Ishikawa (cell line): ENCODE measurements around the gene AGT.

Source experiments
- CEBPB ChIP-seq: IDR thresholded peaks from 2 replicates; pipeline ENCODE4 v1.6.1; 2012
- CREB1 ChIP-seq: IDR thresholded peaks from 2 replicates; pipeline ENCODE4 v1.6.1; 2012; ENCODE audit warnings: low read depth
- EGR1 ChIP-seq: IDR thresholded peaks from 2 replicates; pipeline ENCODE4 v1.6.1; 2012
- EP300 ChIP-seq: IDR thresholded peaks from 2 replicates; pipeline ENCODE4 v1.6.1; 2012; ENCODE audit warnings: borderline replicate concordance
- FOXM1 ChIP-seq: IDR thresholded peaks from 2 replicates; pipeline ENCODE4 v1.6.1; 2012; ENCODE audit warnings: low read depth, borderline replicate concordance
- MAX ChIP-seq: IDR thresholded peaks from 2 replicates; pipeline ENCODE4 v1.6.1; 2012
- NFIC ChIP-seq: IDR thresholded peaks from 2 replicates; pipeline ENCODE4 v1.6.1; 2012
- RAD21 ChIP-seq: IDR thresholded peaks from 2 replicates; pipeline ENCODE4 v1.6.1; 2012; ENCODE audit warnings: low read depth
- REST ChIP-seq: IDR thresholded peaks from 2 replicates; pipeline ENCODE4 v1.6.1; 2012; ENCODE audit warnings: low read depth, mild to moderate bottlenecking
- TAF1 ChIP-seq: IDR thresholded peaks from 2 replicates; pipeline ENCODE4 v1.6.1; 2012; ENCODE audit warnings: low read depth, mild to moderate bottlenecking
- TEAD4 ChIP-seq: IDR thresholded peaks from 2 replicates; pipeline ENCODE4 v1.6.1; 2012
- YY1 ChIP-seq: IDR thresholded peaks from 2 replicates; pipeline ENCODE4 v1.6.1; 2012; ENCODE audit warnings: low read depth
- ZBTB7A ChIP-seq: IDR thresholded peaks from 2 replicates; pipeline ENCODE4 v1.6.1; 2012; ENCODE audit warnings: low read depth

- peak; percentile 87 for TF ChIP-seq CEBPB
- no peak for TF ChIP-seq EP300
- TF ChIP-seq RAD21, result no peak
- no peak for TF ChIP-seq REST
- no peak for TF ChIP-seq ZBTB7A
- no peak for TF ChIP-seq MAX
- no peak for TF ChIP-seq TAF1
- no peak for TF ChIP-seq YY1
- no peak for TF ChIP-seq TEAD4
- TF ChIP-seq EGR1, result no peak
- no peak for TF ChIP-seq NFIC
- TF ChIP-seq FOXM1, result no peak
- TF ChIP-seq CREB1, result no peak
These were observed 5.0 kb downstream of the AGT start for GRCh38 chr1:230708631-230709580.
